IPS DF 4.7 (cell line): Measurements from ENCODE around the gene TRIM24.

Experiments
- DNase-seq: peaks from one replicate; pipeline ENCODE4 v3.0.0-alpha.2; 2013; ENCODE audit warnings: low spot score; ENCODE audit errors: extremely low read depth

The TRIM24 gene

GRCh38 chr7:138575897-138576428 lies 115.9 kb downstream of the TRIM24 start:
- DNase-seq = no peak

DNA sequence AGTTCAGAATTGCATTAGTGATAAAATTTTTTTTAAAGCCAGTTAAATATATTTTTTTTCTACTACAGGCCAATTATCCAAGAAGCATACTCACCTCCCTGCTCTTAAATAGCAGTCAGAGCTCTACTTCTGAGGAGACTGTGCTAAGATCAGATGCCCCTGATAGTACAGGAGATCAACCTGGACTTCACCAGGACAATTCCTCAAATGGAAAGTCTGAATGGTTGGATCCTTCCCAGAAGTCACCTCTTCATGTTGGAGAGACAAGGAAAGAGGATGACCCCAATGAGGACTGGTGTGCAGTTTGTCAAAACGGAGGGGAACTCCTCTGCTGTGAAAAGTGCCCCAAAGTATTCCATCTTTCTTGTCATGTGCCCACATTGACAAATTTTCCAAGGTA lies 119.1 kb downstream of the TRIM24 start:
- DNase-seq = no peak

- no peak for DNase-seq
Measured at GRCh38 chr7:138579671-138580070, 119.6 kb downstream of the TRIM24 start.

- DNase-seq = no peak
Measured at GRCh38 chr7:138581065-138581464, 121.0 kb downstream of the TRIM24 start.

DNA sequence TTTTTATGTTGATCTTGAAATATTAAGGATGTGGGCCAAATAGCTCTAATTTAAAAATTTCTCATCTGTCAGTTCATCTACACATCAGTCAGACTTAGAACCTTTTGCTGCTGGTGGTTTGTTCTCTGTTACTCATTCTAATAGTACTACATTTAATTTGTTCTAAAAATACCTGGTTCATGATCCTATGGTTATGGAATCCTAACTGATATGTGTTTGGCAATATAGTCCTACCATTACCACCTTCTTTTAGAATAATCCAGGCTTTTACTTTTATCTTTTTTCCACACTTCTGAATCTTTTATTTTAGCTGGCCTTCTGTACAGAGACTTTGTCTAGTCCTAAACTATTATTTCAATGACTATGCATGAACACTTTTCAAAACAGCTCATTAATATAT lies 124.2 kb downstream of the TRIM24 start:
- no peak for DNase-seq

DNA sequence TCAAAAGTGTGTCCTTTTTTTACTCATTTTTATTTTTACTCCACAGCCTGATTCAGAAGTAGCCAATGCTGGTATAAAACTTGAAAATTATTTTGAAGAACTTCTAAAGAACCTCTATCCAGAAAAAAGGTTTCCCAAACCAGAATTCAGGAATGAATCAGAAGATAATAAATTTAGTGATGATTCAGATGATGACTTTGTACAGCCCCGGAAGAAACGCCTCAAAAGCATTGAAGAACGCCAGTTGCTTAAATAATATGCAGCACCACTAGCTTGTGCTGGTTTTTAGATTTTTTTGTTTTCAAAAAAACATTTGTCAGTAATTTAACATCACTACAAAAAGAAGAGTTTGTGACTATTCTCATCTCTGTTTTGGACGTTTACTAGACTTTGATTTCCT lies 124.6 kb downstream of the TRIM24 start:
- no peak for DNase-seq

DNA sequence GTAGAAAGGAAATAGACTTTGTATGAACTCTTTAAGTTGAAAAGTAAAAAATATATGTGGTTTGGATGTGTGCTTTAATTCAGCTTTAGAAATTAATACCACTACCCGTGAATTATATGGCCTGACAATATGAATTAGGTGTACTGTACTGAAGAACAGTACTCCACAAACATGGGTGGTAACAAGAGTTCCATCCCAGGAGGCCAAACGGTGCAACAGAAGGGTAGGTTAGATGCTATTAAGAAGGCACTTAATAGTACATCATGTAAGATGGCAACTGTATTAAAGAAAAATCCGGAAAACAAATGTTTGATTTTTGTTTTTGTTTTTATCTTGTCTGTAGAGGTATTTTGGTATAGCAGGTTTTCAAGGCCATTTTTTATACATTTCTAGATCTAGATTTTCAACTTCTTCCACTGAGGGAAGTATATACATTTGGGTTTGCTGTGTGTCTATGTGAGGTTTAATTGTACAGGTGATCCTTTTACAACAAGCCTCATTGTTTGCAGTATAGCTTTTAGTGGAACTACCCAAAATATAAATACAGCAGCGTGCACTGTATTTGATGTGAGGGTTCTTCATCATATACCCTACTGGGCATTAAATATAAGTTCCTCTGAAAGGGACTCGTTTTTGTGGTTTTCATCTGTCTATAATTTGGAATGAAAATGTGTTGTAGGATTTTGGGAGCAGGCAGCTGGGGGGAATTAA lies 125.4 kb downstream of the TRIM24 start:
- DNase-seq = no peak

DNA sequence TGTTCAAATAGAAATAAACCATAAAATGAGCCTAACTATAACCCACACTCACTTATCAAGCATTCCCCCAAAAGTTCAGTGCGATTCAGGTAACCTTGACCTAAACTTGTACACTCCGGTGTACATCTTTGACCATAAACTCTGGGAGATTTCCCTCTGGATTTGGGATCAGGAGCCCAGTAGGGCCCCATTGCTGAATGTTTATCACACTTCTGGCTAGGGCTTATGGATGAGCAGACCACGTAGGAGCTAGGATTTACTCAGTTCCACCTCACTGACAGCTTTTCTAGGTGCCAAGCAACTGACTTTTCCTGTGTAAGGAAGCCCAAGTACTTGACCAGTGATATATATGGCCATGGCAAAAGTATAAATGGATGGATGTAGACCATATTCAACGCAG lies 127.4 kb downstream of the TRIM24 start:
- DNase-seq = no peak

GRCh38 chr7:138588986-138589385 lies 128.9 kb downstream of the TRIM24 start:
- DNase-seq = no peak

DNA sequence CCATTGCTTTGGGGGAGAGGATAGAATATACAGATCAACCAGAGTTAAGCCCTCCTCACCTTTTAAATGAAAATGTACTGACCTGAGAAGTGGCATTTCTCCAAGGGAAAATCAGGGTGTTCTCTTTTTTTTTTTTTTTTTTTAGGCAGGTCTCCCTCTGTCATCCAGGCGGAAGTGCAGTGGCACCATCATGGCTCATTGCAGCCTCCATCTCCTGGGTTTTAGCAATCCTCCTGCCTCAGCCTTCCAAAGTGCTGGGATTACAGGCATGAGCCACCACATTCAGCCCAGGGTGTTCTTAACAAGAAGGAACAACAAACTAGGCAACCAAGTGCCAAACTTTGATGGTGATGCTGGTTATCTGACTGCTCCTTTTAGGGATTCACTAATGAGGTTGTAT lies 130.1 kb downstream of the TRIM24 start:
- no peak for DNase-seq

GRCh38 chr7:138595454-138595853 lies 135.4 kb downstream of the TRIM24 start:
- DNase-seq = no peak

- no peak for DNase-seq
Measured at GRCh38 chr7:138602451-138602850, 142.4 kb downstream of the TRIM24 start.

- DNase-seq = no peak
Measured at GRCh38 chr7:138603549-138604318, 143.7 kb downstream of the TRIM24 start.

DNA sequence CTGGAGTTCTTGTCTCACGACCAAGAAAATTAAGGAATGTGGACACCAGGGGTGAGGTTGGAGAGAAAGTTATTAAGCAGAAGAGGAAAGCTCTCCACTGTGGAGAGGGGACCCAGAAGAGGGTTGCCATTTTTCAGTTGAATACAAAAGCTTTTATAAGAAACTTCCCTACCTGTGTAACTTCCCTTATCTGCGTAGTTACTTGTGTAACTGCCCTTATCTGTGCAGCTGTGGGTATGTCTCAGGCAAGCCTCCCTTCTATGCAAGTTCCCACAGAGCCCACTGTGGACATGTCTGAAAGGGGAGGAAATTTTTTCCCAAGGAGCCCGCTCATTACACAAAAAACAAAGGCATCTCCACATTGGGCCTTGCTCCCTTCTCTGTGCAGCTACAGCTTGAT lies 146.2 kb downstream of the TRIM24 start:
- no peak for DNase-seq

DNA sequence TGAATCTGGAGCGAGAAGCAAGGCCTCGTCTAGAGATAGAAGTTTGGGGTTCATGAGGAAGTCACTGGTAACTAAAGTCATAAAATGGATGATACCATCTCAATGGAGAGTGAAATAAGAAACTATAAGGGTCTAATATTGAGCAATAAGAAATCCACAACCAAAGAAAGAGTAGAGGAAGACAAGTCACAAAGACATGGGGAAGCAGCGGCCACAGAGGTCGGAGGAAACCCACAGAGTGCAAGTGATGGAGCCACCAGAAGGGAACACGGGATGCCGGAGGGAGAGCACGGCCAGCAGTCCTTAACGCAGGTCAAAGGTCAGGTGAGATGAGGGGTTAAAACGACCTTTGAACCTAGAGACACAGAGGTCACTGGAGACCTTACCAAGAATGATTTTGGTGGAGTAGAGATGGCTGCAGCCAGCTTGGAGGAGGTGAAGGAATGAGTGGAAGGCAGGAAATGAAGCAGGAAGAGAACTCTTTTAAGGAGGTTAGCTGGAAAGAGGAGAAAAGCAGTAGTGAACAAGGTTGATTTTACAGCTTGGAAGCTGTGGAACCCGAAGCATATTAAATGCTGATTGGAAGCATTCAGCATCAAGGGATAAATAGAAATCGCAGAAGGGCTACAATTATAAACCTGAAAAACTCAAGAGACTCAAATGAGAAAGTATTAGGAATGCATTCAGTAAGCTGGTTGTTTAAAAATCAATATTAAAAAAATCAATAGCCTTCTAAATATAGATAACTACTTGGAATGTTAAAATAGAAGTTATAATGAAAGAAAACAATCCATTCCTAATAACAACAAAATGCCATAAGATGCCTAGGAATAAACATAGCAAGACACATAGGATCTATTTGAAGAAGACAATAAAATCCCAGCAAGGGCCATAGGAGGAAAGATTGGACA lies 147.4 kb downstream of the TRIM24 start:
- no peak for DNase-seq

DNA sequence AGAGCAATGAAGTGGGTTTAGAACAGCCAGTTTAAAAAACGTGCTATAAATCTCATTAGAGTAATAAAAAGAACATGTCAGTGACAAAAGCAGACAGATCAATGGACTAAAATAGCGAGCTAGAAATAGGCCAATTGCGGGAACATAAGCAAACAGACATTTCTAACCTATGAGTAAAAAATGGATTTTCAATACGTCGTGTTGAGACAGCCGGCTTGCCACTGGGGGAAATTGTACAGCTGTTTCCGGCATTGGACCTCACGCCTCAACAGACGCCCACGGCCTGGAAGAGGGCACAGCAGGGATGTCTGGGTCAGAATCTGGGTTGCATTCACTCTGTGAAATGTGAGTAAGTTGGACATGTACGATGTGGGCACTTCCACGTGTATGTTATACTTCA lies 148.2 kb downstream of the TRIM24 start:
- DNase-seq = no peak

GRCh38 chr7:138610671-138611170 lies 150.7 kb downstream of the TRIM24 start:
- no peak for DNase-seq

DNA sequence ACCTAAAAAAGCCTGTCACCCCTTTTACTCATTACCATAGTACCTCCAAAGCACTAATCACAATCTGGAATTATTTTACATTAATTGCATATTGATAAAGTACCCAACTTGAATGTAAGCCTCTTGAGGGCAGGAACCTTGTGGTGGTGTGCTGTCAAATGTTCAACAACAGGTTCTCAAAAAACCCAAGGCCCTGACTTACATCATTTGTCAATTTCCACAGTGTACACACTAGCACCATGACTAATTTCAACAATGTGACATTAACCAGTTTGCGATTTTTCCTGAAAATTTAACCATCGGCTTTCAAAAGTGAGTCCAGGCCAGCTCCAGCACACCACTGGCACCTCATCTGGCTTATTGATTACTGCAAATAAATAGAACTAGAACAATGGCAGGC lies 153.6 kb downstream of the TRIM24 start:
- DNase-seq = no peak

DNA sequence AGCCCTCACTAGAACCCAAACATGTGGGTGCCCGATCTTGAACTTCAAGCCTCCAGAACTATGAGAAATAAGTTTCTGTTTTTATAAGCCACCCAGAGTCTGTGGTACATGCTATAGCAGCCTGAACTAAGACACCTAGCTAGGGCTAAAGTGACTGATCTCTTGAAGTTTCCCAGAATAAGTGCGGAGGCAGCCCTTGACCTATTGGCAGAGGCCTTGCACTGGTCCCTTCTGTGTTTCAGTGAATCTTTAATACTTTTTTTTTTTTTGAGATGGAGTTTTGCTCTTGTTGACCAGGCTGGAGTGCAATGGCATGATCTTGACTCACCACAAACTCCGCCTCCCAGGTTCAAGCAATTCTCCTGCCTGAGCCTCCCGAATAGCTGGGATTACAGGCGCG lies 156.0 kb downstream of the TRIM24 start:
- DNase-seq = no peak

DNA sequence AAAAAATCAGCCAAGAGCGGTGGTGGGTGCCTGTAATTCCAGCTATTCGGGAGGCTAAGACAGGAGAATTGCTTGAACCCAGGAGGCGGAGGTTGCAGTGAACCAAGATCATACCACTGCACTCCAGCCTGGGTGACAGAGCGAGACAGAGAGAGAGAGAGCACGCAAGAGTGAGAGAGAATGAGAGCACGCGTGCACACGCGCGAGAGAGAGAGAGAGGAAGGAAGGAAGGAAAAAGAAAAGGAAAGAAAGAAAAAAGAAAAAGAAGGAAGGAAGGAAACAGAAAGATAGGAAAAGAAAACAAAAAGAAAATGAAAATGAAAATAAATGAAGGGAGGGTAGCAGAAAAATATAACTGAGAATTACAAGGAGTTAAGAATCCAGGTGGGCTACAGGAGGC lies 158.4 kb downstream of the TRIM24 start:
- no peak for DNase-seq

DNA sequence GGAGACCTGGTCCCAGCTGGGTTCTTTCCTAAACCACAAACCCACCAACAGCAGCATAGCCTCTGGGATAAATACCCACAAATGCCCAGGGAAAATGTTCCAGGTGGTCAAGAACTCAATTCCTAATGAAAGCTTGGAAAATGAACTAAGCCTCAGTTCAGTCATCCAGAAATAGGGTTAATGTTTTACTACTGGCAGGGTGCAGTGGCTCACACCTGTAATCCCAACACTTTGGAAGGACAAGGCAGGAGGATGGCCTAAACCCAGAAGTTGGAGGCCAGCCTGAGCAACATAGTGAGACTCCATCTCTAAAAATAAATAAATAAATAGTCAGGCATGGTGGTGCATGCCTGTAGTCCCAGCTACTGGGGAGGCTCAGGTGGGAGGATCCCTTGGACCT lies 158.9 kb downstream of the TRIM24 start:
- no peak for DNase-seq

- DNase-seq = no peak
Measured at GRCh38 chr7:138622841-138623240, 162.8 kb downstream of the TRIM24 start.
